C4-2B (cell line): Measurements from ENCODE around the gene CCDC190.

Experiments used
- CTCF ChIP-seq: fragments of 450-650 bp; conservative IDR thresholded peaks from 2 replicates; pipeline ENCODE4 v1.5.1; 2017; ENCODE audit warnings: mild to moderate bottlenecking
- ZFX ChIP-seq: fragments of 450-650 bp; IDR thresholded peaks from 2 replicates; pipeline ENCODE4 v1.6.1; 2017

GRCh38 chr1:162854245-162854882, 6.6 kb downstream of the CCDC190 start:
- TF ChIP-seq CTCF: peak; percentile 94
- TF ChIP-seq ZFX: no peak
